H9 (cell line): ENCODE data around the gene CHRNA4. TPM values are rescaled to one million over a fixed set of nuclear protein-coding genes. Genes with fewer than 3 reads are reported as not detected.

Source experiments
- DNase-seq: peaks from one replicate; pipeline ENCODE4 v3.0.0-alpha.2; 2017
- H2AFZ ChIP-seq: one replicate; pipeline ENCODE4 v1.6.1; 2013; ENCODE audit warnings: mild to moderate bottlenecking, low read length, control low read depth, moderate library complexity
- H2AK5ac ChIP-seq: 2 replicates; pipeline ENCODE4 v1.6.1; 2013; ENCODE audit warnings: low read length, control low read depth, mixed read lengths; ENCODE audit not compliant: insufficient read length
- H2BK120ac ChIP-seq: one replicate; pipeline ENCODE4 v1.6.1; 2013; ENCODE audit warnings: low read depth, mild to moderate bottlenecking, low read length, control low read depth, inconsistent platforms; ENCODE audit not compliant: poor library complexity, severe bottlenecking
- H2BK12ac ChIP-seq: 2 replicates; pipeline ENCODE4 v1.6.1; 2013; ENCODE audit warnings: low read length, control low read depth, mixed read lengths, low read depth; ENCODE audit not compliant: insufficient read length
- H2BK15ac ChIP-seq: 2 replicates; pipeline ENCODE4 v1.6.1; 2013; ENCODE audit warnings: low read depth, low read length, control low read depth
- H2BK20ac ChIP-seq: one replicate; pipeline ENCODE4 v1.6.1; 2013; ENCODE audit warnings: low read depth, mild to moderate bottlenecking, low read length, control low read depth, inconsistent platforms; ENCODE audit not compliant: poor library complexity, severe bottlenecking
- H2BK5ac ChIP-seq: 2 replicates; pipeline ENCODE4 v1.6.1; 2013; ENCODE audit warnings: low read length, control low read depth, mixed read lengths; ENCODE audit not compliant: insufficient read length
- H3K14ac ChIP-seq: 2 replicates; pipeline ENCODE4 v1.6.1; 2013; ENCODE audit warnings: low read length, control low read depth; ENCODE audit not compliant: insufficient read depth
- H3K18ac ChIP-seq: 2 replicates; pipeline ENCODE4 v1.6.1; 2013; ENCODE audit warnings: low read depth, mild to moderate bottlenecking, mixed read lengths, low read length, control low read depth; ENCODE audit not compliant: insufficient read length
- H3K23ac ChIP-seq: 2 replicates; pipeline ENCODE4 v1.6.1; 2013; ENCODE audit warnings: low read length, control low read depth, mixed read lengths, low read depth; ENCODE audit not compliant: insufficient read length
- H3K23me2 ChIP-seq: 2 replicates; pipeline ENCODE4 v1.6.1; 2013; ENCODE audit warnings: low read depth, mild to moderate bottlenecking, mixed read lengths, low read length, control low read depth; ENCODE audit not compliant: insufficient read length, poor library complexity, severe bottlenecking
- H3K27ac ChIP-seq: 2 replicates; pipeline ENCODE4 v1.5.1; 2013; ENCODE audit warnings: low read length, control low read depth, mixed read lengths, low read depth; ENCODE audit not compliant: insufficient read length
- H3K27me3 ChIP-seq: 2 replicates; pipeline ENCODE4 v1.6.1; 2013; ENCODE audit warnings: low read length, control low read depth, inconsistent platforms; ENCODE audit not compliant: insufficient read depth
- H3K4ac ChIP-seq: 2 replicates; pipeline ENCODE4 v1.6.1; 2013; ENCODE audit warnings: low read depth, mild to moderate bottlenecking, control low read depth, inconsistent platforms, low read length, moderate library complexity
- H3K4me1 ChIP-seq: 2 replicates; pipeline ENCODE4 v1.6.1; 2013; ENCODE audit warnings: low read length, control low read depth, inconsistent platforms; ENCODE audit not compliant: insufficient read depth
- H3K4me2 ChIP-seq: 2 replicates; pipeline ENCODE4 v1.6.1; 2013; ENCODE audit warnings: low read length, control low read depth, mixed read lengths; ENCODE audit not compliant: insufficient read length, insufficient read depth
- H3K56ac ChIP-seq: 2 replicates; pipeline ENCODE4 v1.6.1; 2013; ENCODE audit warnings: low read depth, mild to moderate bottlenecking, mixed read lengths, low read length, control low read depth; ENCODE audit not compliant: insufficient read length
- H3K79me1 ChIP-seq: 2 replicates; pipeline ENCODE4 v1.6.1; 2013; ENCODE audit warnings: low read depth, mild to moderate bottlenecking, moderate library complexity, low read length, control low read depth, inconsistent platforms; ENCODE audit not compliant: insufficient read depth, poor library complexity, severe bottlenecking
- H3K79me2 ChIP-seq: 2 replicates; pipeline ENCODE4 v1.6.1; 2013; ENCODE audit warnings: low read length, control low read depth, inconsistent platforms; ENCODE audit not compliant: insufficient read depth
- H3K9ac ChIP-seq: 2 replicates; pipeline ENCODE4 v1.6.1; 2013; ENCODE audit warnings: low read length, control low read depth, mixed read lengths; ENCODE audit not compliant: insufficient read length; ENCODE audit errors: extremely low read depth
- H3K9me3 ChIP-seq: one replicate; pipeline ENCODE4 v1.6.1; 2013; ENCODE audit warnings: low read depth, low read length, inconsistent platforms; ENCODE audit not compliant: control insufficient read depth
- H3T11ph ChIP-seq: one replicate; pipeline ENCODE4 v1.6.1; 2013; ENCODE audit warnings: mild to moderate bottlenecking, low read length, control low read depth, inconsistent platforms
- H4K20me1 ChIP-seq: one replicate; pipeline ENCODE4 v1.6.1; 2013; ENCODE audit not compliant: control insufficient read depth, insufficient read length, insufficient read depth
- H4K5ac ChIP-seq: 2 replicates; pipeline ENCODE4 v1.6.1; 2013; ENCODE audit warnings: low read depth, mild to moderate bottlenecking, mixed read lengths, low read length, control low read depth; ENCODE audit not compliant: insufficient read length
- H4K8ac ChIP-seq: replicated peaks from 2 replicates; pipeline ENCODE4 v1.6.1; 2013; ENCODE audit warnings: low read length, control low read depth, mixed read lengths, low read depth; ENCODE audit not compliant: insufficient read length
- H4K91ac ChIP-seq: 2 replicates; pipeline ENCODE4 v1.6.1; 2013; ENCODE audit warnings: low read depth, mild to moderate bottlenecking, moderate library complexity, mixed read lengths, low read length, control low read depth; ENCODE audit not compliant: insufficient read length
- H3K27ac Mint-ChIP-seq, 3 experiments: 2 replicates in 2 of 3; 3 replicates in 1 of 3; pipeline ENCODE4 v1.8.0; 2020 to 2021; ENCODE audit warnings: mixed read lengths in 3 of 3, mild to moderate bottlenecking in 1 of 3, moderate library complexity in 1 of 3
- H3K27me3 Mint-ChIP-seq: 2 replicates; pipeline ENCODE4 v1.8.0; 2021; ENCODE audit warnings: low read depth, mild to moderate bottlenecking, moderate library complexity, mixed read lengths
- H3K36me3 Mint-ChIP-seq, 3 experiments: 2 replicates in 2 of 3; 3 replicates in 1 of 3; pipeline ENCODE4 v1.8.0; 2020 to 2021; ENCODE audit warnings: low read depth in 3 of 3, mixed read lengths in 3 of 3; ENCODE audit not compliant: insufficient read depth in 1 of 3
- H3K4me1 Mint-ChIP-seq, 2 experiments: 2 replicates each; pipeline ENCODE4 v1.8.0; 2020; ENCODE audit warnings: mixed read lengths in 2 of 2
- H3K4me3 Mint-ChIP-seq, 2 experiments: 2 replicates in 1 of 2; 3 replicates in 1 of 2; pipeline ENCODE4 v1.8.0; 2020 to 2021; ENCODE audit warnings: mild to moderate bottlenecking in 2 of 2, mixed read lengths in 2 of 2, moderate library complexity in 1 of 2
- H3K9me3 Mint-ChIP-seq, 2 experiments: 2 replicates in 1 of 2; 3 replicates in 1 of 2; pipeline ENCODE4 v1.8.0; 2020; ENCODE audit warnings: mild to moderate bottlenecking in 2 of 2, mixed read lengths in 2 of 2, moderate library complexity in 1 of 2
- WGBS: extraction: QIAGEN DNeasy Blood & Tissue Kit; methylation state at CpG from one replicate; pipeline ENCODE4 v1.1.7; 2013; ENCODE audit warnings: missing lambda C conversion rate, low lambda C conversion rate, mixed read lengths; ENCODE audit not compliant: insufficient read length; ENCODE audit errors: extremely low coverage; 5-methylcytosine and 5-hydroxymethylcytosine counted together
- total RNA-seq: library from RNA; stranded (reverse); gene quantifications from 2 replicates; pipeline ENCODE4 v1.2.1, GENCODE V29; 2021
- TF ChIP-seq, protein P1 (sequence below): fragments of 200-600 bp; sonication (generic); conservative IDR thresholded peaks from 3 replicates; pipeline ENCODE4 v1.8.0; 2021; ENCODE audit warnings: antibody characterized with exemption, mild to moderate bottlenecking

Gene CHRNA4
- total RNA-seq, 1 experiment from 2014 or later: 2.5 TPM

DNA sequence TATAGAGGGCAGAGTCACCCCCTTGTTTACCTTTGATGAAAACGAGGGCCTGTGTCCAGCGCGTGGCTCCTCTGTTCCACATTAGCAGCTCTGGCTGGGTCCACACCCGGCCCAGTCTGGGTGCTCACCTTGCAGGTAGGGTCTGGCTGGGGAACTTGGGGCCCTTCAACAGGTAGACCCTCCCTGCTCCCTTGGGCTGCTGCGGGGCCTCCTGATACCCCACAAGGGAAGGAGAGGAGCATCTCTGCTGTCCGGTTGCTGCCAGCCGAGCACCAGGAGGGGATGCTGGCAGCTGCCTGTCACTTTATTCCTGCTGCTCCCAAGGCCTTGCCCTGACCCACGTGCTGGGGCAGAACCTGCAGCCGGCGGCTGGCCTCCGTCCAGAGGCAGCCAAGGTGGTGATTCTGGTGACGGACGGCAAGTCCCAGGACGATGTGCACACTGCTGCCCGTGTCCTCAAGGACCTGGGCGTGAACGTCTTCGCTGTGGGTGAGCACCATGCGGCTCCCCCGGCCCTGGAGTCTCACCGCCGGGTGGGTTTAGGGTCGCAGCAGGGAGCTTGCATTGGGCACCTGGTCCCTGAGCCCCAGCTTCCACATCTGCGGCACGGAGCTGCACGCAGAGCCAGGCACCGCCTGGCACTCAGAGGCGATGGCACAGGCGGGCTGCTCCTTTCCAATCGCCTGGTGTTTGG, 52.8 kb downstream of the CHRNA4 start:
- Mint-ChIP-seq H3K36me3 (no peaks in the 10 kb centered on the region), H3K4me1 (peaks cover 4% of the 10 kb centered on the region in 2 experiments; a peak in 3 of 4 replicates), H3K9me3 (peaks cover 2 to 3% of the 10 kb centered on the region in 2 experiments; a peak in 1 of 5 replicates), H3K4me3 (no peak overlapping the region), H3K27ac (no peak overlapping the region), H3K27me3 (peaks cover 7% of the 10 kb centered on the region)
- no peak overlapping the region for H4K8ac ChIP-seq
- no peaks in the 10 kb centered on the region for H3K27me3 ChIP-seq
- H3K23me2 ChIP-seq: no peaks in the 10 kb centered on the region
- no peaks in the 10 kb centered on the region for H3K9me3 ChIP-seq
- no peak overlapping the region for H3K4ac ChIP-seq
- no peak overlapping the region for H3K9ac ChIP-seq
- DNase-seq: no peak
- no peak overlapping the region for H4K5ac ChIP-seq
- no peak overlapping the region for H2BK120ac ChIP-seq
- H3T11ph ChIP-seq: no peak overlapping the region
- no peak overlapping the region for H2BK12ac ChIP-seq
- no peak overlapping the region for H3K27ac ChIP-seq
- H3K14ac ChIP-seq: no peak overlapping the region
- no peaks in the 10 kb centered on the region for H3K79me2 ChIP-seq
- no peaks in the 10 kb centered on the region for H3K79me1 ChIP-seq
- H3K4me2 ChIP-seq: no peak overlapping the region
- H3K56ac ChIP-seq: no peak overlapping the region
- H4K20me1 ChIP-seq: no peaks in the 10 kb centered on the region
- H3K23ac ChIP-seq: no peak overlapping the region
- no peak overlapping the region for H4K91ac ChIP-seq
- no CpG with 5 or more reads among the region's 30 CpGs for WGBS
- H3K4me1 ChIP-seq: no peaks in the 10 kb centered on the region
- H2BK5ac ChIP-seq: no peak overlapping the region
- H2BK20ac ChIP-seq: no peak overlapping the region
- TF ChIP-seq, protein P1, sequence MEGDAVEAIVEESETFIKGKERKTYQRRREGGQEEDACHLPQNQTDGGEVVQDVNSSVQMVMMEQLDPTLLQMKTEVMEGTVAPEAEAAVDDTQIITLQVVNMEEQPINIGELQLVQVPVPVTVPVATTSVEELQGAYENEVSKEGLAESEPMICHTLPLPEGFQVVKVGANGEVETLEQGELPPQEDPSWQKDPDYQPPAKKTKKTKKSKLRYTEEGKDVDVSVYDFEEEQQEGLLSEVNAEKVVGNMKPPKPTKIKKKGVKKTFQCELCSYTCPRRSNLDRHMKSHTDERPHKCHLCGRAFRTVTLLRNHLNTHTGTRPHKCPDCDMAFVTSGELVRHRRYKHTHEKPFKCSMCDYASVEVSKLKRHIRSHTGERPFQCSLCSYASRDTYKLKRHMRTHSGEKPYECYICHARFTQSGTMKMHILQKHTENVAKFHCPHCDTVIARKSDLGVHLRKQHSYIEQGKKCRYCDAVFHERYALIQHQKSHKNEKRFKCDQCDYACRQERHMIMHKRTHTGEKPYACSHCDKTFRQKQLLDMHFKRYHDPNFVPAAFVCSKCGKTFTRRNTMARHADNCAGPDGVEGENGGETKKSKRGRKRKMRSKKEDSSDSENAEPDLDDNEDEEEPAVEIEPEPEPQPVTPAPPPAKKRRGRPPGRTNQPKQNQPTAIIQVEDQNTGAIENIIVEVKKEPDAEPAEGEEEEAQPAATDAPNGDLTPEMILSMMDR: no peak
- no peak overlapping the region for H2AK5ac ChIP-seq
- no peak overlapping the region for H2BK15ac ChIP-seq
- H3K18ac ChIP-seq: no peak overlapping the region
- no peak overlapping the region for H2AFZ ChIP-seq
